GM18502 (cell line): Measurements from ENCODE around the gene SLAMF9.

Experiments used
- ATAC-seq: cut with Tn5 transposase; IDR thresholded peaks from one replicate; pipeline ENCODE4 v1.9.1; 2021; ENCODE audit warnings: mild to moderate bottlenecking; ENCODE audit not compliant: unreplicated experiment, poor library complexity

Gene SLAMF9

GRCh38 chr1:159977364-159978106 is 23.5 kb upstream of the SLAMF9 start:
- no peak for ATAC-seq

GRCh38 chr1:159974350-159974965 is 20.4 kb upstream of the SLAMF9 start:
- ATAC-seq = no peak

- no peak for ATAC-seq
Observed at GRCh38 chr1:159973350-159973940, 19.4 kb upstream of the SLAMF9 start.

- no peak for ATAC-seq
Observed at GRCh38 chr1:159972443-159973205, 18.6 kb upstream of the SLAMF9 start.

GRCh38 chr1:159970932-159971342 is 16.9 kb upstream of the SLAMF9 start:
- no peak for ATAC-seq

- ATAC-seq = no peak
Observed at GRCh38 chr1:159968901-159969300, 14.9 kb upstream of the SLAMF9 start.

- no peak for ATAC-seq
Observed at GRCh38 chr1:159965263-159965662, 11.2 kb upstream of the SLAMF9 start.

- no peak for ATAC-seq
Observed at GRCh38 chr1:159964144-159964543, 10.1 kb upstream of the SLAMF9 start.

GRCh38 chr1:159962176-159962575 is 8.1 kb upstream of the SLAMF9 start:
- ATAC-seq = no peak

GRCh38 chr1:159961636-159962035 is 7.6 kb upstream of the SLAMF9 start:
- ATAC-seq = no peak

- no peak for ATAC-seq
Observed at GRCh38 chr1:159960721-159961381, 6.8 kb upstream of the SLAMF9 start.

- ATAC-seq = peak; percentile 16
Observed at GRCh38 chr1:159959451-159959850, 5.4 kb upstream of the SLAMF9 start.

- peak; percentile 79 for ATAC-seq
Observed at GRCh38 chr1:159958719-159959380, 4.8 kb upstream of the SLAMF9 start.

GRCh38 chr1:159957824-159958268 is 3.8 kb upstream of the SLAMF9 start:
- ATAC-seq = no peak

- no peak for ATAC-seq
Observed at GRCh38 chr1:159955456-159955855, 1.4 kb upstream of the SLAMF9 start.

GRCh38 chr1:159952932-159953331 is 1.1 kb downstream of the SLAMF9 start:
- ATAC-seq = no peak

GRCh38 chr1:159951551-159951950 is 2.5 kb downstream of the SLAMF9 start:
- ATAC-seq = no peak

GRCh38 chr1:159951016-159951415 is 3.0 kb downstream of the SLAMF9 start:
- ATAC-seq = no peak

GRCh38 chr1:159949981-159950381 is 4.1 kb downstream of the SLAMF9 start:
- ATAC-seq = no peak

GRCh38 chr1:159949123-159949522 is 4.9 kb downstream of the SLAMF9 start:
- no peak for ATAC-seq
